Smooth muscle cell (in vitro differentiated cells): ENCODE results near the gene USP47. TPM values are rescaled to one million over a fixed set of nuclear protein-coding genes. Genes with fewer than 3 reads are reported as not detected.

ENCODE experiments used
- DNase-seq: peaks from one replicate; lab custom pipeline; 2025; ENCODE audit not compliant: unreplicated experiment; lab: John Stamatoyannopoulos, UW
- H2AFZ ChIP-seq: fragments of 200-600 bp; sonication (generic); 2 replicates; pipeline ENCODE4 v1.6.0; 2016; ENCODE audit warnings: antibody characterized with exemption, low read depth, mild to moderate bottlenecking
- H3F3A ChIP-seq: fragments of 200-600 bp; sonication (generic); 2 replicates; pipeline ENCODE4 v1.6.0; 2017; ENCODE audit warnings: antibody characterized with exemption, low read depth
- H3K27ac ChIP-seq: fragments of 200-600 bp; sonication (generic); 2 replicates; pipeline ENCODE4 v1.5.1; 2016; ENCODE audit warnings: low read depth, mild to moderate bottlenecking
- H3K27me3 ChIP-seq: fragments of 200-600 bp; sonication (generic); 2 replicates; pipeline ENCODE4 v1.6.1; 2016; ENCODE audit warnings: low read depth, mild to moderate bottlenecking
- H3K36me3 ChIP-seq: fragments of 200-600 bp; sonication (generic); 2 replicates; pipeline ENCODE4 v1.5.1; 2016; ENCODE audit warnings: low read depth
- H3K4me1 ChIP-seq: fragments of 200-600 bp; sonication (generic); 2 replicates; pipeline ENCODE4 v1.5.1; 2016; ENCODE audit warnings: low read depth
- H3K4me2 ChIP-seq: fragments of 200-600 bp; sonication (generic); 2 replicates; pipeline ENCODE4 v1.6.0; 2016; ENCODE audit warnings: mild to moderate bottlenecking
- H3K4me3 ChIP-seq: fragments of 200-600 bp; sonication (generic); 2 replicates; pipeline ENCODE4 v1.5.1; 2016; ENCODE audit warnings: mild to moderate bottlenecking
- H3K79me2 ChIP-seq: fragments of 200-600 bp; sonication (generic); 2 replicates; pipeline ENCODE4 v1.6.0; 2016; ENCODE audit warnings: low read depth, mild to moderate bottlenecking
- H3K9ac ChIP-seq: fragments of 200-600 bp; sonication (generic); 2 replicates; pipeline ENCODE4 v1.6.0; 2016; ENCODE audit warnings: low read depth
- H3K9me3 ChIP-seq: fragments of 200-600 bp; sonication (generic); replicated peaks from 2 replicates; pipeline ENCODE4 v1.5.1; 2016; ENCODE audit warnings: low read depth
- H4K20me1 ChIP-seq: fragments of 200-600 bp; sonication (generic); 2 replicates; pipeline ENCODE4 v1.6.0; 2016; ENCODE audit warnings: low read depth
- WGBS: methylation state at CpG from one replicate; pipeline ENCODE4 v1.1.7; 2016; ENCODE audit warnings: low lambda C conversion rate; 5-methylcytosine and 5-hydroxymethylcytosine counted together
- polyA plus RNA-seq: library from polyadenylated mRNA; unstranded; fragments of >200 nt; fragmentation: Nextera tagmentation; extraction: Ambion mirVana; gene quantifications from 2 replicates; pipeline ENCODE4 v1.2.1, GENCODE V29; 2016
- total RNA-seq: library from RNA; depleted of rRNA; stranded (reverse); fragments of >200 nt; gene quantifications from 2 replicates; pipeline ENCODE4 v1.2.3, GENCODE V29; 2014
- TF ChIP-seq, protein P1 (sequence below): fragments of 200-600 bp; sonication (generic); IDR thresholded peaks from 2 replicates; pipeline ENCODE4 v1.5.1; 2017; ENCODE audit warnings: borderline replicate concordance, mild to moderate bottlenecking, antibody characterized with exemption; ENCODE audit not compliant: insufficient read depth, poor library complexity, severe bottlenecking

The USP47 gene
- total and polyA plus RNA-seq, 2 experiments from 2014 or later, result 38.0 to 75.3 TPM

DNA sequence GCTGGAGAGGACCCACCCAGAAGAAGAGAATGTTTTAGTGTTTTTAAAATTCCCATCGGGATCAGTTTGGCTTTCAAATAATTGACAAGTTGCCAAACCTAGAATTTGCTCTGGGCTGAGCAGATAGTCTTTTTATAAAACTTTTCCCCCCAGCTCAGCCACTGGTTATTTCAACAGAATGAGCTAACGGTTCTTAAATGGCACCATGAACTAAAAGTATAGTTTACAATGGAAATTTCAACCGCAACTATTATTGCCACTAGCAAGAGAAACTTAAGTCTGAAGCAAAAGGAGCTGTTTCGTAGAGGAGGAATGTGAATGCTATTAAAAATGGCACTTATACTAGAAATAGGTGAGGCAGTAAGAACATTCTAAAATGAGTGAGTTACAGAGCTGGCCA is 163.3 kb downstream of the USP47 start:
- no peak overlapping the region for H3K4me3 ChIP-seq
- no peak overlapping the region for H3K4me2 ChIP-seq
- H3K9me3 ChIP-seq, result no peaks in the 10 kb centered on the region
- H3K36me3 ChIP-seq, result no peaks in the 10 kb centered on the region
- no peaks in the 10 kb centered on the region for H4K20me1 ChIP-seq
- no peaks in the 10 kb centered on the region for H3F3A ChIP-seq
- no peaks in the 10 kb centered on the region for H3K79me2 ChIP-seq
- peaks cover 7% of the 10 kb centered on the region for H3K4me1 ChIP-seq
- no peak overlapping the region for H2AFZ ChIP-seq
- no peaks in the 10 kb centered on the region for H3K27me3 ChIP-seq
- H3K27ac ChIP-seq, result no peak overlapping the region
- no peak overlapping the region for H3K9ac ChIP-seq
- 96% methylated on average over 4 of the region's 4 CpGs for WGBS
- TF ChIP-seq, protein P1, sequence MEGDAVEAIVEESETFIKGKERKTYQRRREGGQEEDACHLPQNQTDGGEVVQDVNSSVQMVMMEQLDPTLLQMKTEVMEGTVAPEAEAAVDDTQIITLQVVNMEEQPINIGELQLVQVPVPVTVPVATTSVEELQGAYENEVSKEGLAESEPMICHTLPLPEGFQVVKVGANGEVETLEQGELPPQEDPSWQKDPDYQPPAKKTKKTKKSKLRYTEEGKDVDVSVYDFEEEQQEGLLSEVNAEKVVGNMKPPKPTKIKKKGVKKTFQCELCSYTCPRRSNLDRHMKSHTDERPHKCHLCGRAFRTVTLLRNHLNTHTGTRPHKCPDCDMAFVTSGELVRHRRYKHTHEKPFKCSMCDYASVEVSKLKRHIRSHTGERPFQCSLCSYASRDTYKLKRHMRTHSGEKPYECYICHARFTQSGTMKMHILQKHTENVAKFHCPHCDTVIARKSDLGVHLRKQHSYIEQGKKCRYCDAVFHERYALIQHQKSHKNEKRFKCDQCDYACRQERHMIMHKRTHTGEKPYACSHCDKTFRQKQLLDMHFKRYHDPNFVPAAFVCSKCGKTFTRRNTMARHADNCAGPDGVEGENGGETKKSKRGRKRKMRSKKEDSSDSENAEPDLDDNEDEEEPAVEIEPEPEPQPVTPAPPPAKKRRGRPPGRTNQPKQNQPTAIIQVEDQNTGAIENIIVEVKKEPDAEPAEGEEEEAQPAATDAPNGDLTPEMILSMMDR, result no peak
- DNase-seq, result no peak

DNA sequence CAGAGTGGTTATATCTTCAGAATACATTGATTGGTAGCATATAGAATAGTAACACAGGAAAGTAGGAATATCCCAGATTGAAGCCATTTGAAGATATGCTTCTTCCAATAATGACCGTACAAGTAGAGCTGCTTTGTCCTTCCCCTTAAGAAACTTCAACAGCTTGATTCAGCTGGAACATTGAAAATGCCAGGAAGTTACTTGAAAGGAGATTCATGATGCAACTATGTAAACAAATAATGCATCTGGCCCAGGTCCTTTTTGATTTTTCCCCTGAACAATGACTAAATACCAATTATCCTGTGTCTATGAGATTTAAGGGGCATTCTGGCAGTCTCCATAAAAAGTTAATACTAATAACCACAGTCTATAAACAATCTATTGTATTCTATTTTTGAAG is 163.7 kb downstream of the USP47 start:
- TF ChIP-seq, protein P1, result no peak
- Histone ChIP-seq H3K4me3 (no peak overlapping the region), H3K27ac (no peak overlapping the region), H3K27me3 (no peaks in the 10 kb centered on the region), H3F3A (no peaks in the 10 kb centered on the region), H2AFZ (no peak overlapping the region), H3K4me2 (no peak overlapping the region), H3K4me1 (peaks cover 7% of the 10 kb centered on the region), H3K9ac (no peak overlapping the region), H3K9me3 (no peaks in the 10 kb centered on the region), H3K79me2 (no peaks in the 10 kb centered on the region), H3K36me3 (no peaks in the 10 kb centered on the region), H4K20me1 (no peaks in the 10 kb centered on the region)
- WGBS, result 93% methylated on average over 1 of the region's 1 CpG
- DNase-seq, result no peak

DNA sequence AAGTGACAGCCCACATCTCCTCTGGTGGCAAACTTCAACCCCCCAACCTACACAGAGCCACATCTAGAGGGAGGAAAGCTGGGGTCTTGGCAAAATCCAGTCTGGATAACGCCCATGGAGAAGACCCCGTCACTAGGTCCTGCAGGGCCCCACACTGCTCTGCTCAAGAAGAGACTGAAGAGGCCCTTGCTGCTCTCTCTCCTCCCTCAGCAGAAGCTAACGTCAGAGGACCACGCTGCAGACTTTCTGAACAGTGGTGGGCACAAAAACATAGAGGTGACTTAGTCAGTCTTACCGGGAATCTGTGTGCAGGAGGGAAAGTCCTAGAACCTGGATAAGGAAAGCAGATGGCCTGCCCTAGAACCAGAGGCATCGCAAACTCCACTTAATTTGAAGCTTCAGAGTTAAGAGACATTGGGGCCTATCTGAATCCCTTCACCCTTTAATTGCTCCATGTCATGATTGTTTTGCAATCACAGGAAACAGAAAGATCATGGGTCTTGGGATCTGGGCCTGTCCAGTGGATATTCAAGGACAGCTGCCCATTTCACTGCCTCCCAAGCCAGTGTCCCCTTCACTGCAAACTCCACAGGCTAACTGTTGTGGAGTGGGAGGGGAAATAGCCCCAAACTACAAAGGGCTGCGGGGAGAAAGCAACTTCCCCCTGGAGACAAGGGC is 164.9 kb downstream of the USP47 start:
- H4K20me1 ChIP-seq, result no peaks in the 10 kb centered on the region
- H3K9ac ChIP-seq, result no peak overlapping the region
- peaks cover 5% of the 10 kb centered on the region for H3F3A ChIP-seq
- no peaks in the 10 kb centered on the region for H3K9me3 ChIP-seq
- peaks cover 7% of the 10 kb centered on the region for H3K4me1 ChIP-seq
- no peak overlapping the region for H3K4me2 ChIP-seq
- no peak overlapping the region for H3K27ac ChIP-seq
- no peak overlapping the region for H3K4me3 ChIP-seq
- no peaks in the 10 kb centered on the region for H3K79me2 ChIP-seq
- no peak for DNase-seq
- H3K27me3 ChIP-seq, result no peaks in the 10 kb centered on the region
- H3K36me3 ChIP-seq, result no peaks in the 10 kb centered on the region
- no peak overlapping the region for H2AFZ ChIP-seq
- TF ChIP-seq, protein P1, result no peak
- 93% methylated on average over 7 of the region's 7 CpGs for WGBS

DNA sequence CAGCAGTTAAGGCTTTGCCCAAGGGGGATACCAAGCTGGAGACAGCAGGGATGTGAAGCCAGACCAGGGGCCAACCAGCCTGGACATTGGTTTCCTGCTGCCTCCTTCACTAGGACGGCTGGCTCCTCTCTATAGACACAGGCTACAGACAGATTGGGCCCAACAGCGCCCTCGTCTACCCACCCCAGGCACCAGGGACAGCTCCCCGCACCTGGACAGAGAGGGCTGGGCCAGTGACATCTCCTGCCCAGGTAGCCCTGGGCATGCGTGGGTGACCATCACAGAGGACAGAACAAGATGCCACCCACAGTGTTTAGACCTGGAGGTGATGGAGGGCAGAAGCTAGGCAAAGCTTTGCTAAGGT is 165.4 kb downstream of the USP47 start:
- no peak for DNase-seq
- Histone ChIP-seq H3K4me1 (peaks cover 7% of the 10 kb centered on the region), H3K27ac (no peak overlapping the region), H3K9me3 (no peaks in the 10 kb centered on the region), H3K27me3 (no peaks in the 10 kb centered on the region), H2AFZ (no peak overlapping the region), H3K79me2 (no peaks in the 10 kb centered on the region), H4K20me1 (no peaks in the 10 kb centered on the region), H3K4me3 (no peak overlapping the region), H3K36me3 (no peaks in the 10 kb centered on the region), H3K4me2 (peak overlapping the region; percentile 94), H3F3A (peaks cover 5% of the 10 kb centered on the region), H3K9ac (no peak overlapping the region)
- TF ChIP-seq, protein P1, result no peak
- WGBS, result 88% methylated on average over 5 of the region's 5 CpGs
